OCI-LY3 (cell line): Measurements from ENCODE around the gene CDH23.

Source experiments
- EZH2phosphoT487 ChIP-seq: fragments of 200-600 bp; shearing (Covaris generic); IDR thresholded peaks from 2 replicates; pipeline ENCODE4 v1.6.1; 2018; ENCODE audit warnings: antibody characterized with exemption, mixed run types, low read depth
- TF ChIP-seq, protein P1 (sequence below): fragments of 200-600, 300-600 bp; sonication (generic); IDR thresholded peaks from 2 replicates; pipeline ENCODE4 v1.5.1; 2014; ENCODE audit warnings: antibody characterized with exemption, low read length, low read depth

DNA sequence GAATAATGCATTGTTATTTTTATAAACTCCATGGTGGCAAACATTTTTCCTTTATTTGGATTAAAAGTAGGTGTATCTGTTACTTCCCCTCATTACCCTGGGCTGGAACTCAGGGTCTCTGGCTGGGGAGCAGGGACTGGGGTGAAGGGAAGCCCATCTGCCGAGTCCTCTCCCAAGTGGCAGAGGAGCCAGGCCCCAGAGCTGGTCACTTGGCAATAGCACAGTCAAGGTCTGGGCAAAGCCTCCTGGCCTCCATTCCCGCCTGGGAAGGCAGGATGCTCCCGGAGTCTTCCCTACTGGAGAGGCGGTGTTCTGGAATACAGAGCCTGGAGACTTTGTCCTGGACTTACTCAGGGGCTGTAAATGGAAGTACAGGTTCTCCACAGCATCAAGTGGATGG, 76.2 kb downstream of the CDH23 start:
- TF ChIP-seq, protein P1, sequence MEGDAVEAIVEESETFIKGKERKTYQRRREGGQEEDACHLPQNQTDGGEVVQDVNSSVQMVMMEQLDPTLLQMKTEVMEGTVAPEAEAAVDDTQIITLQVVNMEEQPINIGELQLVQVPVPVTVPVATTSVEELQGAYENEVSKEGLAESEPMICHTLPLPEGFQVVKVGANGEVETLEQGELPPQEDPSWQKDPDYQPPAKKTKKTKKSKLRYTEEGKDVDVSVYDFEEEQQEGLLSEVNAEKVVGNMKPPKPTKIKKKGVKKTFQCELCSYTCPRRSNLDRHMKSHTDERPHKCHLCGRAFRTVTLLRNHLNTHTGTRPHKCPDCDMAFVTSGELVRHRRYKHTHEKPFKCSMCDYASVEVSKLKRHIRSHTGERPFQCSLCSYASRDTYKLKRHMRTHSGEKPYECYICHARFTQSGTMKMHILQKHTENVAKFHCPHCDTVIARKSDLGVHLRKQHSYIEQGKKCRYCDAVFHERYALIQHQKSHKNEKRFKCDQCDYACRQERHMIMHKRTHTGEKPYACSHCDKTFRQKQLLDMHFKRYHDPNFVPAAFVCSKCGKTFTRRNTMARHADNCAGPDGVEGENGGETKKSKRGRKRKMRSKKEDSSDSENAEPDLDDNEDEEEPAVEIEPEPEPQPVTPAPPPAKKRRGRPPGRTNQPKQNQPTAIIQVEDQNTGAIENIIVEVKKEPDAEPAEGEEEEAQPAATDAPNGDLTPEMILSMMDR = no peak
- TF ChIP-seq EZH2phosphoT487 = no peak
